Measurements from ENCODE around the gene OSBP.

GRCh38 chr11:59534676-59535075 lies 80.9 kb downstream of the OSBP start:
- TF ChIP-seq CTCF (IDR thresholded peaks at IDR 0.05), result no peak
- no peak for TF ChIP-seq POLR2A (IDR thresholded peaks at IDR 0.05)

All from esophagus squamous epithelium (tissue), 4 donors.